GM15510 (cell line): Measurements from ENCODE around the gene ZNF804A.

Experiments
- POLR2A ChIP-seq: IDR thresholded peaks from 3 replicates; pipeline ENCODE4 v1.6.1; 2011; ENCODE audit warnings: borderline replicate concordance; ENCODE audit not compliant: insufficient read length; ENCODE audit errors: extremely low read depth

The ZNF804A gene

DNA sequence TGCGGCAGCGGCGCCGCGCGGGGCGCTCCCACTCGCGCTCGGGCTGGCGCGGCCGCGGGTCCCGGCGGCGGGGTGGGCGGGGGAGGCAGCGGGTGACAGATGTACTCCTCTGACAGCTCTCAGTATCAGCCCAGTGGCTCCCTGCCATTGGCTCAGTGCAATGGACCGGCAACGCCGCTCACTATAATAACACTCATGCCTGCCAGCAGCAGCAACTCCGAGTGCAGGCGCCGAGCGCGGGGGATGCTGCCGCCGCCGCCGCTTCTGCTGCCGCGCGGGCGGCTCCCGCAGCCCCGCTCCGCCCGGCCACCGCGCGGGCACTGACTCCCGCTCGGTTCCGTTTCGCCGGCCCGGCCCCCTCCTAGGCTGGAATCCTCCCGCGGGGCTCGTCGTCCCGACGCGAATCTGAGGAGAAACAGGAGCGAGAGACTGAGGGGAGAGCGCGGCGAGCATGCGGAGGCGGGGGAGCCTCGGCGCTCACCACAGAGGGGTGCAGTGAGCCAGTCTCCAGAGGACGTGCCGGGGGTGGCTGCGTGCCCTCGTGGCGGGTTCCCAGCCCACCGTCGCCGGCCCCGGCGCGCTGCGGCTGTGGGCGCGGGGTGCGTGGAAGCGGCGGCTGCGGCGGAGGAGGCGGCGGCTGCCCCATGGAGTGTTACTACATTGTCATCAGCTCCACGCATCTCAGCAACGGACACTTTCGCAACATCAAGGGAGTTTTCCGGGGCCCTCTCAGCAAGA lies at the start of gene ZNF804A:
TSS of gene ZNF804A (plus strand) at position 214 of the 738 bp plus-strand sequence. CDS start at position 645, 431 bp downstream.
- peak; percentile 82 for TF ChIP-seq POLR2A

DNA sequence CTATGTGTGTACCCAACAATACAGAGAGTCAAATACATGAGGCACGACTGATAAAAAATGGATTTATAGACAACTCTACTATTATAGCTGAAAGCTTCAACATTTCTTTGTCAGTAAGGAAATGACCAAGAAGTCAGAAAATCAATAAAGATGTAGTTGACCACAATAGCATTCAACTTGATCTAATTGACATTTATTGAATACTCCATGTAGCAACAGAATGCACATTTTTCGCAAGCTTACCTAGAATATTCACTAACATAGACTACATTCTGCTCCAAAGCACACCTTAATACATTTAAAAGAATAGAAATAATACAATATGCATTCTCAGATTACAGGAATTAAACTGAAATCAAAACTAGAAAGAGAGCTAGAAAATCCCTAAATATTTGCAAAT lies 49.2 kb upstream of the ZNF804A start:
- no peak for TF ChIP-seq POLR2A

DNA sequence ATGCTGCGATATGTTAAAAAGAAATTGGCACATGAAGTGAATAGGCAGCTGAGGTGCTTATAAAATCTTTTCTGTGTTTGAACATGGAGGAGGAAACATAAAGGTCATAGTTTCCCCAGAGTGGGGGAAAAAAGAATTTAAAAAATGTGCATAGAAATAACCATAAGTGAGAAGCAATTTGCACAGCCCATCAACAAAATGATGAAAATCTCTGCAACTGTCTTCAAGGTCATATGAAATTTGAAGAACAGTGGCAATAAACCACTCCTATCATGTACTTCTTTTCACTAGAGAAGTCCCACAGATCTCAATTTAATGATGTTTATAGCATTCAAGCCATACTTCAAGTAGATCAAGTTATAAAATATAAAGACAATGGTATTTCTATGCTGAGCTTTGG lies 46.7 kb upstream of the ZNF804A start:
- TF ChIP-seq POLR2A, result no peak

DNA sequence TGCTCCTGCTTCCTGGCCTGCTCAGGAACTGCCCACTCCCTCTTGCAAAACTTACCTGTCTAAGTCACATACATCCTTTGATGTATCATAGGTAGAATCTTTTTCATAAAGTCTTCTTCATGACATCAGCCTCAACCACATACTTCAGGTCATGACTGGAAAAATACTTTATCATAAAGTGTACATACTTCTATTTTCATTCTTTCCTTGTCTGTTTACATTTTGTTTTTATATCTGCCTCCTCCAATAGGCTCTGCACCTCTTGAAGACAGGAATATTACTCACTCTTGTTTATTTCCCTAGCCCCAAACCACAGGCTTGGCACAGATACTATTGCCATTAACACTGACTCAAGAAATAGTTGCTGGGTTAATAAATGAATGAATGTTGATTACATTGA lies 43.6 kb upstream of the ZNF804A start:
- TF ChIP-seq POLR2A, result no peak

DNA sequence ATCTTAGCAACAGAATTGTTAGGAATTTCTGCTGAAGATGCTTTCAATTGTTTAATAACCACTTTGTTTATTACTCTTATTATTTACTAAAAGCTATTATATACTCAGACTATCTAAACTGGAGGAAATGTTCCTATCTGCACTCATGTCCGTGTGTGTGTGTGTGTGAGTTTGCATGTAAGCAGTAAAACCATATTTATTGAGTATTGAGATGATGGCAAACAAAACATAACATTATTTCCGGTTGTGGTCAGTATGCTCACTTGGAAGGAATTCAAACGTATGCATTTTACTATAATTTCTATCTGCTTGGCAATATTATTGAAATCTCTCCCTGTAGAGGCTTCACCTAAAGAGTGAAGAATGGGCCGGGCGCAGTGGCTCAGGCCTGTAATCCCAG lies 43.0 kb upstream of the ZNF804A start:
- no peak for TF ChIP-seq POLR2A

DNA sequence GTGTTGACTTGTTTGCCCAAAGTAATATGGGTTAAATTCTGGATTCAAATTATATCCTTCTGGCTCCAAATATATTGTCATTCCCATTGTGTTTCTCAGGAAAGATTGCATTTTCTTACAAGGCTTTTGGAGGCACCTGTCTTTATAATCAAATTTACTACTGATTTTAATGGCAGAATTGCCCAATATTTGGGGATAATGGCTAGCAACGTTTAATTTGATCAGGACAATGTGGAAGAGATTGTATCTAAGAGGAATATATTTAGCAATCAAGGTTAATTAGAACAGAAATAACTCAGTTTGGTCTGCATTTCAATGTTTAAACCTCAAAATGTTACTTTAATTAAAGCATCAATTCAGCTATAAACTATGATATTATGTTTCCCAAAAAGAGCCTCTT lies 41.7 kb upstream of the ZNF804A start:
- no peak for TF ChIP-seq POLR2A

DNA sequence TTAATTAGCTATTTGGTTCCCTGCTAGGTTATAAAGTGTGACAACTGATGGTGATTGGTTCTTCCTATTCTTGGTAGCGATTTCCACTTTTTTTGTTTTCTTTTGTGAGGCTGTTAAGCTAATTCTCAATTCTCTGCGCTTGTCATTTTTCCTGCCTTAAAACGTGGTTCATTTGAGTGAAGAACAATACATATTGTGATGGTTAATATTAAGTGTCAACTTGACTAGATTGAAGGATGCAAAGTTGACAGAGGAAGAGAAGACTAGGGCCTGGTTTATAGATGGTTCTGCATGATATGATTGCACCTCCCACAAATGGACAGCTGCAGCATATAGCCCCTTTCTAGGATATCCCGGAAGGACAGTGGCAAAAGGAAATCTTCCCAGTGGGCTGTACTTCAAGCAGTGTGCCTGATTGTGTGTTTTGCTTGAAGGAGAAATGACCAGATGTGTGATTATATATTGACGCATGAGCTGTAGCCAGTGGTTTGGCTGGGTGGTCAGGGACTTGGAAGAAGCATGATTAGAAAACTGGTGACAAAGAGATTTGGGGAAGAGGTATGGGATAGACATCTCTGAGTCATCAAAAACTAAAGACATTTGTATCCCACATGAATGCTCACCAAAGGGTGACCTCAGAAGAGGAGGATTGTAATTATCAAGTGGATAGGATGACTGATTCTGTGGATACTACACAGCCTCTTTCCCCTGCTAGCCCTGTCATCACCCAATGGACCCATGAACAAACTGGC lies 39.4 kb upstream of the ZNF804A start:
- TF ChIP-seq POLR2A, result no peak

DNA sequence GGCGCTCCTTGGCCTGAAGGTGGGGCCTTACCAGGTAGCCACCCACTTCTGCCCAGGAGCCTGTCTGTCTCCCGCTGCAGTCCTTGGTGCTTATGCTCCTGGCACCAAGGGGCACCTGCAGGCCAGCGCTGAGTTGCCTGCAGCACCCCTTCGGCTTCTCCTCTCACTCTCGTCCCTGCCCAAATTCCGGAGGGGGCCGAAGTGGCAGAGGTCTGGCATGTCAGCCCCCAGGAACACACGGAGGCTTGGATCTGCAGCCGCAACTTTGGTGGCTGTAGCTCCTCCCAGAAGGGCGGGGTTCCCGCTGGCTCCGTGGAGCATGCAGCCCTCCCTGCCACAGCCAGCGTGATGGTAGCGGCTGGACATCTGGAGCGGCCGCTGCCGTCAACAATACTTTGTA lies 37.7 kb upstream of the ZNF804A start:
- TF ChIP-seq POLR2A, result no peak

DNA sequence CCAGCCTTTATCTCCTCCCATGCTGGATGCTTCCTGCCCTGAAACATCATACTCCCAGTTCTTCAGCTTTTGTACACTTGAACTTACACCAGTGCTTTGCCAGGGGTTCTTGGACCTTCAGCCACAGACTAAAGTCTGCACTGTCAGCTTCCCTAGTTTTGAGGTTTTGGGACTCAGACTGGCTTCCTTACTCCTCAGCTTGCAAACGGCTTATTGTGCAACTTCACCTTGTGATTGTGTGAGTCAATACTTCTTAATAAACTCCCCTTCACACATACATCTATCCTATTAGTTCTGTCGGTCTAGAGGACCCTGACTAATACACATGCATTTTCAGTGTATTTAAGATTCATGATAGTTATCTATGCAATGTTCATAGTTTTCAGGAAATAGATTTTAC lies 35.8 kb upstream of the ZNF804A start:
- no peak for TF ChIP-seq POLR2A

DNA sequence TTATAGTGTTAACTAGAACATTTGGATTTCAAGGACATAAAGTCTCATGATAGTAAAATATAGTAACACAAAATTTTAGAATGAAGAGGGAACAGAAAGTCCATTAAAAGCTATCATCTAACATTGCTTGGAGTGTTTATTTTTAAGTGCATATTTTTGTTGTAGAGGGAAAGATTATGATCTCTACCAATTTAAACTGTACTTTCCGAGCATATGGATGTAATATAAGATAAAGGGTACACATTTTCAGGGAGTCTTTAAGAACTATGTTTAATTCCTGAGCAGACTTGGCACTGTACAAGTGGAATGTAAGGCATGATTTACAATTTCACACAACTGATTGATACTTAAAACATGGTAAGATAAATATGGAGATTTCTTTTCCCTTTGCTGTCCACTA lies 34.2 kb upstream of the ZNF804A start:
- no peak for TF ChIP-seq POLR2A

DNA sequence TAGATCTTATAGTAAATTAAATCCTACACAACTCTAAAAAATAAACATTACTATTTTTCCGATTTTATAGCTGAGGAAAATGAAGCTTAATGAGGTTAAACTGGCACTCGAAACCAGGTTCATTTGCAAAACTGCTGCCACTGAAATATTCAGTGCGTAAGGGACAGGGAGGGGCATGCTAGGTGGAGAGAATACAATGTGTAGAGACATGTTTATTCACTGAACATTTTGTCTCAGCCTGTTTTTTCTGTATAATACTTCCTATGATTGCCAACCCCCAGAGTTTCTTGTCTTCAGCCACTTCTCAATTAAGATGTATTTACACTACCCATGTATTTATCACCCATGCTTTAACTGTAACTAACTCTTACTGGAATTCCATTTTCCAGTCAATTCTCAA lies 31.6 kb upstream of the ZNF804A start:
- TF ChIP-seq POLR2A, result no peak

DNA sequence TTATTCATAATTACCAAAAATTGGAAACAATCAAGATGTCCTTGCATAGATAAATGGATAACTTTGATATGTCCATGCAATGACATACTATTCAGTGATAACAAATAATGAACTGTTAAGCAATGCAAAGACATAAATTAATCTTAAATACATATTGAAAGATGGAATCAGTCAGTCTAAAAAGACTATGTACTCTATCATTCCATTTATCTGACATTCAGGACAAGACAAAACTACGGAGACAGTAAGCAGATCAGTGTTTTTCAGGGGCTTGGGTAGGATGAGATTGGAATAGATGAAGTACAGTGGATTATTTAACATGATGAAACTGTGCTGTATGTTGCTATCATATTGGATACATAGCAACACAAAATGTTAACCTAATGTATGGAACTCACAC lies 21.3 kb upstream of the ZNF804A start:
- TF ChIP-seq POLR2A, result no peak

DNA sequence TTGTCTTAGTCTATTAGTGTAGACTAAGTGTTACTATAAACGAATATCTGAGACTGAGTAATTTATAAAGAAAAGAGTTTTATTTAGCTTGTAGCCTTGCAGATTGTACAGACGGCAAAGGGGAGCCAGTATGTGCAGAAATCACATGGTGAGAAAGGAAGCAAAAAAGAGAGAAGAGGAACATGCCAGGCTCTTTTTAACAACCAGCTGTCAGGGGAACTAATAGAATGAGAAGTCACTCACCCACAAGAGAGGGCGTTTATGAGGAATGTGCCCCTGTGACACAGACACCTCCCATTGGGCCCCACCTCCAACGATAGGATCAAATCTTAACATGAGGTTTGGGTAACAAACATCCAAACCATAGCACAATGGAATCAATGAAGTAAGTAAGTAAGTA lies 20.6 kb upstream of the ZNF804A start:
- no peak for TF ChIP-seq POLR2A

DNA sequence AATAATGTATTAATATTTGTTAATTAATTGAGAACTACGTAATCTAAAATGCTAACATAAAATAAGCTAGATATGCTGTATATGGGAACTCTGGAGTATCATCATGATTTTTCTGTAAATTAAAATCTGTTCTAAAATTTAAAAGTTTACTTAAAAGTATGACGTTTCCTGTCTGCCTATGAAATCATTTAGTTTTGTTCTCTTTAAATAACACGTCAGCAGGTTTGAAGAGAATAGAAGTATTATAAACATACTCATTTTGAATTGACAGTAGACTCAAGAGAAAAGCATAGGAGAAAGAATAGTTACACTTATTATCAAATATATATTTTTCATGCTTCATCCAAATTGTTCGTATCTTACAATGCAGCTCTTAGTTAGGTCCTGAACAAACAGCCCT lies 19.1 kb upstream of the ZNF804A start:
- TF ChIP-seq POLR2A, result no peak

DNA sequence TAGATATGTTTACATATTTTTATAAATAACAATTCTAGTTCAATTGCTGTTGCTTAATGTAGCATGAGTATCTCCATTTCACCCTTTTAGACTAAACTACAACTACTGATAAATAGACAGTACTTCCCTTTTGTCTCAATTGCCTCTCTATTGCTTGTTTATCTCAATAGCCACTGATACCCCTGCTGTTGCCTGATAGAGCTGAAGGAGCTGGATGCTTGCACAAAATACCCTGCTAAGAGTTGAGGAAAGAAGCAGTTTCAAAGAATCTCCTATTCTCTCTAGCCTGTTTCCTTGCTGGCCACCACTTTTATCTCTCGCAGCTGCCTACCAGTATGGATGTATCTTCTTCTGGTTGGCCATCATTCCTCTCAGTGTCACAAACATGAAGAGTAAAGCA lies 16.9 kb upstream of the ZNF804A start:
- no peak for TF ChIP-seq POLR2A

DNA sequence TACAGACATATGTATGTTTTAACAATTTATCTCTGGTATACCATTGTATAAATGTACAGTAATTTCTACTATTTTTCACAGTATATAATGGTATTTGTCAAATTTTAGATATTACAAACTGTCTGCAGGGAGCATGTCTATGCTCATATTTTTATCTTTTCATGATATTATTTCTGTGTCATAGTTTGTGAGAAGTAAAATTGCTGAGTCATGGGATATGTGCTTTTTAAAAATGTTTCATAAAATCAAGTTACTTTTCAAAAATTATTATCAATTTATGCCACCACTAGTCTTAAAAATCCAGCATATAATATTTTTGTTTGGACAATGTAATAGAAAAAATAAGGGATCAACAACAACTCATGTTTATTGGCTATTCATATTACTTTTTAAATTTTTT lies 9.1 kb upstream of the ZNF804A start:
- TF ChIP-seq POLR2A, result no peak

DNA sequence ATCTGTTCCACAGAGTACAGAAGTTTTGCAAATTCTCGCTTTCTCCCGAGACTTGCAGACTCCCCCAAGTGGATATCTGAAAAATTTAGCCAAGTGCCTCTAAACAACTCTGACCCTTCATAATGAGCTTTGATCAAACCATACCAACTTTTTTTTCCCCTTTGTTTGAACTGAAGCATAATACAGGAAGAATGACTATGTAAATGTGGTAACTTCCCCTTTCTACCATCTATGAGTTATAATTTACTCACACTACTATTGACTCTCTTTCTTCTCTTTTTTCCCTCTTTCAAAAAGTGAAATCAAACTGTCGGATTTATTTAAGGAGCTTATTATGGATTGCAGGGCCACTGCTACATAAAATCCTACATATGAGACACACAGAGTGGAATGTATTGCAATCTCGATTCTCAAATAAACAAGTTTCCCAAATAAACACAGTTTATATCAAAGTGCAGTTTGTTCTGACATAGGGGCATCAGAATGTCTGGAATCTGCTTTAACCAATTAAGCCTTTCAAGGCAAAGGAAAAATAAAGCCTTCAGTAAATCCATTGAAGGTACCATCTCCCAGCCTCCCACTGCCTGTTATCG lies 1.4 kb upstream of the ZNF804A start:
- no peak for TF ChIP-seq POLR2A

DNA sequence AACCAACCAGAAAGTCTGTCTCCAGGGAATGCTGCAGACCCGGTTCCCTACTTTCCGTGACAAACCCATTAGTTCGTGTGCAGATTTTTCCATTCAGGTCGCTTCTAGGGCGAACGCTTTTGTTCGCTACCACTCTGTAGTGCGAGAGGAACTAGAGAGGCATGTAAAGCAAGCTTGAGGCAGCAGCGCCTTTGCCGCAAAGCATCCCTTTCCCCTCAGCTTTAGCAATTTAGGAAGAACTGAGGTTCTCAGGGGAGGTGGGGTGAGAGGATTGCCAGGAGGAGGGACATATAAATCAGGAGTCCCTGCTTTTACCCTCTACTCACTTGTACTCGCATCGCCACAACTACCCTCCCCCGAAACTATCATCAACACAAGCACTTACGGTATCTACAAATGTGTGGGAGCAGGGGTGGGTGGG lies 748 bp upstream of the ZNF804A start:
- no peak for TF ChIP-seq POLR2A
